T1000 (cell line): Measurements from ENCODE around the gene ARHGEF1.
"Not testable (repeated sequence)": the region's sequence is repeated elsewhere in the genome, so short reads cannot be mapped to it uniquely, and the experiment has no call there.

ENCODE experiments used
- DNase-seq: peaks from one replicate; lab custom pipeline; 2025; ENCODE audit warnings: mixed read lengths; lab: John Stamatoyannopoulos, UW

The ARHGEF1 gene

DNA sequence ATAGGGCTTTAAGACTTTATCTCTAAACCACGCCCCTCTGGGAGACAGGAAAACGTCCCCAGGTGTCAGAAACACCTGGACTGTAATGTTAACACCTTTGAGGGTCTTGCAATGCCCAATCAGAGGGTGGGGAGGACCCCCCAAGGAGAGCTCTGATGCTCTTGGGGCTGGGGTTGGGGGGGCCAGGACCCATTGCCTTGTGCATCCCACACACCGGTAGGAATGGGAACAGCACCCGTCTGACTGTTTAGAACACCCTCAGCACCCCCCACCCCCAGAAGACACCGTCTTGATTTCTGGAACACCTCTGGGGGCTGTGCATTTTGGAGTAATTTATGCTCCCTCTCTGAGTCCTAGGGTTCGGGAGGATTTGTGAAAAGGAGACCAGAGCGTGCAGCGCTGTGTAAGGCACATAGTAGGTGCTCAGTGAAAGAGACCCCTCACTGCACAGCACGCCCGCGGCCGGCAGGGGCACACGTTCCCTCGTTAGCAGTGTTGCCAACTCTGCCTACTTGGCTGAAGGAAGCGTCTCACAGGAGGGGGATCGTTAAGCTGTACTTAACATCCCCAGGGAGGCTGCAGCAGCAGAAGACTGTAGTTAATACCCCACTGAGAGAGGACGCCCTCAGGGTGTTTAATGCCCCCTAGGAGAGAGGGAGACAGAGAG is 48.1 kb downstream of the ARHGEF1 start:
- no peak for DNase-seq

DNA sequence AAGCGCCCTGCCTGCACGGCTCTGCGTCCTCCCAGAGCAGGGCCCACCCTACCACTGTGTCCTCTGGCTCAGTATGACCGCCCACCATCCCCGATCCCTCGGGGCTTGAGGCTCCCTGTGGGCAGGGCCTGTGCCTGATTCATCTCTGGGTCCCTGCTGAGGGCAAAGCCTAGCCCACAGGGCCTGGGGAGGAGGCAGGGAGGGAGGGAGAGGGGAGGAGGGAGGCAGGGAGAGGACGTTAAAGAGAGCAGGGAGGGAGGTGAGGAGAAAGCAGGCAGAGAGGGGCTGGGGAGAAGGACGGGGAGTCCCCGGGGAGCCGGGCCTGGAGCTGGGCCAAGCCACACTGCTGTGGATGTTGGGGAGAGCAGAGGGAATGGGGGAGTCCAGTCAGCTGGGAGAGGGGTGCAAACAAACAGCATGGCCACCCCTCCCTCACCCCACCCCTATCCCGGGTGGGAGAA is 49.3 kb downstream of the ARHGEF1 start:
- no peak for DNase-seq

DNA sequence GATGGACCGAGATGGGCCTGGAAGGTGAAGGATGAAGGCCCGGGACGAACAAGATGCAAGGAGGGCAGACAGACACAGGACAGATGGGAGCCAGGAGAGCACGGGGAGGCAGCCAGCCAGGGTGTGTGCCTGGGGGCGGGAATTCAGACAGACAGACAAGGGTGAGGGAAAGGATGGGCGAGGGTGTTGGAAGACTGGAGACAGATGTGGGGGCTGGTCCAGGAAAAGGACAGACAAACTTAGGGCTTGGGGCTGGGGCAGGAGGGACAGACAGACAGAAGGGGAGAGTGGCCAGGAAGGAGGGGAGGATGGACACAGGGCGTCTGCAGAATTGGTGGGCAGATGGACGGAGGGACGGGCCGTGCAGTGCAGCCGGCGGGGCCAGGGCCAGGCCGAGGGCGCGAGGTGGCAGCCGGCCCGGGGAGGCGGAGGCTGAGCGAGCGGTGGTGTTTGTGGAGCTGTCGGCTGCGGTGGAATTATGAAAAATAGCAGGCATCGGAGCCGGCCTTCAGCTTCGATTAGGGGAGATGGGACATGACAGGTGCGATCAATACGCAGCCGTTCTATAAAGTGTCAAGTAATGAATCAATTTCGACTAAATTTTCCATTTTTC is 49.8 kb downstream of the ARHGEF1 start:
- no peak for DNase-seq

DNA sequence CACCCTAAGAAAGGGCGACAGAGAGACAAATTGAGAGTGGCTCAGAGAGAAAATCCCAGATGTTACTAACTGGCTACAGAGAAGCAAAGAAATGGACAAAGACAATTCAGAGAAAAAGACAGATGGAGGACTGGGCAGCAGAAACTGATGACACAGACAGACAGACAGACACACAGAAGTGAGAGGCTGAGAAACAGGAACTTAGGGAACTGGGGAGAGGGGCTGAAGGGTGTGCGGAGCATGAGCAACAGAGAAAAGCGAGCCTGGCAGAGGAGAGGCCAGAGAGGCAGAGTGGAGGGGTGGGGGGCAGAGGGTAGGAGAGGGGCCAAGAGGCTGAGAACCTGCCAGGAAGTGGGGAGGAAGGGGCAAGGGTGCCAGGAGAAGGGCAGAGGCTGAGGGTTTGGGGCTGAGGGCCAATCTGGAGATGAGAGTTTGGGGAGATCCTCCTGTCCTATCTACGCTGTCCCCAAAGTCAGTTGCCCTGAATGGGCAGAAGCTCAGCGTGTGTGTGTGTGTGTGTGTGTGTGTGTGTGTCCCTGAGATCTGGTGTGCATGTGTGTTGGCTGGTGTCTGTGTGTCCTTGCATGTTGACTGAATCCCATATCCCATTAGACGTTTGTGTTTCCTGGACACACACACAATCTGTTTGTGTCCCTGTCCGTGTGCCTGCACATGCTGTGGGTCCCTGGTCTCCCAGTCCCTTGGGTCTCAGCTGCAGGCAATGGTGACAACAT is 50.9 kb downstream of the ARHGEF1 start:
- DNase-seq = no peak

DNA sequence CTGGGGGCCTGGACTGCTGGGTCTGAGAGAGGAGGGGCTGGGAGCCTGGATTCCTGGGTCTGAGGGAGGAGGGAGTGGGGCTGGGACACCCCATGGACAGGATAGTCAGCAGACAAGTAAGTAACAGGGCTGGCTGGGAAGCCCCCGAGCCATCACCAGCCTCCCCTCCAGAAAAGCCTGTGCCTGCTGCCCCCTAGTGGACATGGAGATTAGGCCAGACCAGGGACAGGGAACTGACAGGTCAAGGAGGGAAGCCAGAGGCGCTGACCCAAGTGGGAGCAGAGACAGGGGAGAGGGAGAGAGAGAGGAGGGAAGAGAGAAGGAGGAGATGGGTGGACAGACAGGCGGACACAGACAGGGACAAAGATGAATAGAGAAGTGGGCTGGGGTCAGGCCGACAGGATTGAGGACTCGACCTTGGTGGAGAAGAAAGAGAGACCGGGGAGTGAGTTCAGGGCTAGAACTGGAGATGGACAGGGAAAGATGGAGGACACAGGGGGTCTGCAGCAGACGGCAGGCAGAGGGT is 51.9 kb downstream of the ARHGEF1 start:
- peak; percentile 18 for DNase-seq

DNA sequence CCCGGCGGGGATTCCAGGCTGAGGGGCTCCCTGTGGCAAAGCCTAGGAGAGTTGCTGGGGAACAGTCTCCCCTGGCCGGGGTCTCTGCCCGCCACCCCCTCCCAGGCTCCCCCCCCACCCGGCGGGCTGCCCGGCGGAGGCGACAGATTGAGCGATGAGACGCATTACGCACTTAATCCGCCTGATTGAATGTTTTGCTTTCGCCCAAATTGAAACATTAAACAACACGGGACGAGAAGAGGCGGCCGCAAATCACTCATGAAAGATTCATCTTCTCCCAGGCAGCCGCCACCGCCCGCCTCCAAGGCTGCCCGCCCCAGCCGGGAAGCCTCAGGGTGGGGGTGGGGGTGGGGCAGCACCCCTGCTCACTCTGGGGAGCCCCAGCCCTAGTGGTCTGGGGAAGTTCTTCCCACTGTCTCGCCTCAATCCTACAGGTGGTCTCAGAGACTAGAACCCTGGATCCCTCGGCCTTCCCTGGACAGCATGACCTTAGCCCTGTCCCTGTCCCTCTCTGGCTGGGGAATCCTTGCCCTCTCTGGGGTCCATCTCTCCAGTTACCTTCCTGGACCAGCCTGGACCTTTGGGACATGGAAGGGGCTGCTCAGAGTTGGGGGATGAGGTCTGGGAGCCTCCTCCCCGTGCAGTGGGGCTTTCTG is 52.9 kb downstream of the ARHGEF1 start:
- DNase-seq = no peak

DNA sequence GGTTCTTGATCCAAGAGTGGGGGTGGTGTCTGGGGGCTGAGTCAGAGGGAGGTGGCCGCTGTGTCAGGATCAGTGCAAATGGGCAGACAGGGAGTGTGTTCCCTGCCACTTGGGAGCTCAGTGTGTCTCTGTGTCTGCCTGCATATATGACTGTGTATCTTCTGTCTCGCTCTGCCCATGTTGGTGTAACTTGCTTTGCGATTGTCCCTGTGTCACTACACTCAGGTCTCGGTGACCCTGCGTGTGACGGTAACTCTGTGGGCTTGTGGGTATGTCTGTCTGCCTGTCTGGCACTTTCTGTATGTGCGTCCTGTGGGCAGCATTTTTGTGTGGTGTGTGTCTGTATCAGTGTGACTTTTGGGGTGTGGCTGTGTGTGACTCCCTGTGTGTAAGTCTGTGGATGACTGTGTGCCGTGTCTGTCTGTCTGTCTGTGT is 53.4 kb downstream of the ARHGEF1 start:
- no peak for DNase-seq

DNA sequence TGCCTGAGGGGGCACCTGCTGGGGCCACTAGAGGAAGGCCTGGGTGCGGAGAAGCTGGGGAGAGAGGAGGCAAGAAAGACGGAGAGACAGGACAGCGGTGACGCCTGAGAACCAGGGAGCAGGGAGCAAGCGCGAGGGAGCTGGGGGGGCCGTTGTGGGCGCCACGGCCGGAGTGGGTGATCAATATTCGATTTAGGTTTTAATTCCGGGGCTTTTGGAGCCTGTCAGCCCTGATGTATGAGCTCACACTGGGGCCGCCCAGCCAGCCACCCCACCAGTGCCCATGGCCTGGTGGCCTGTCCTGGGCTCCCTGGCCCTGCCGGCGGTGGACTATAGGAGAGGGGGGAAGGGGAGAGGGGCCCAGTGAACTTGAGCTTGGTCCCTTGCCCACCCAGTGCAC is 54.0 kb downstream of the ARHGEF1 start:
- no peak for DNase-seq

DNA sequence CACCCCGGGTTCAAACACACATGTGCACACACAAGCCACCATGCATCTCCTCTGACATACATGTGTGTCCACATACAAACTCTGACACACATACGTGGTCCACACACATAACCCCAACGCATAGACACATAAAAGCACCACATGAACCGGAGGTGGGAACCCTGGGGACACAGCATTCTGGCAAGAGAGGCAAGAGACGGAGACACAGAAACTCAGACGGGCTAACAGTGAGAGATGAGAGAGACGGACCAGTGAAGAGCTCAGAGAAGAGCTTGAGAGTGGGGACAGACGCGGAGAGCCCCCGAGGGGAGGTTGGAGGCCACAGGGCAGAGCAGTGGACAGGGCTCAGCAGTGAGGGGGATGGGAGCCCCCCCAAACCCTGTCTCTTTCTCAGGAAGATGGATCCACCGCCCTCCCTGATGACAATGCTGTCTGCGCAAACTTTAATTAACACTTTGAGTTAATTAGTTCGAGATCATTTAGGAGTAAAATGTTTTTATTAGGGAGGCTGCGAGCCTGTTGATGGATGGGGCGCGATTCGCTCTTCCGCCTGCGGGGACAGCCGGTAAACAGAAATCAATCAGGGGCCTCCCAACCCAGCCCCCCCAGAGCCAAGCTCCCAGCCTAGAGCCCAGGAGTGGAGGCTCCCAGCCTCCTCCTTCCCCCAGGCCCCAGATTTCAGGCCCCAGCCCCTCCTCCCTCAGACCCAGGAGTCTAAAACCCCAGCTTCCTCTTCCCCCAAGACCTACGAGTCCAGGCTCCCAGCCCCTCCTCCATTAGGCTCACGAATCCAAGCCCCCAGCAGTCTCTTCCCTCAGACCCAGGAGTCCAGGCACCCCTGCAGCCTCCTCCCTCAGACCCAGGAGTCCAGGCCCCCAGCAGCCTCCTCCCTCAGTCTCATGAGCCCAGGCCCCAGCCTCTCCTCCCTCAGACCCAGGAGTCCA is 54.8 kb downstream of the ARHGEF1 start:
- DNase-seq = no peak

DNA sequence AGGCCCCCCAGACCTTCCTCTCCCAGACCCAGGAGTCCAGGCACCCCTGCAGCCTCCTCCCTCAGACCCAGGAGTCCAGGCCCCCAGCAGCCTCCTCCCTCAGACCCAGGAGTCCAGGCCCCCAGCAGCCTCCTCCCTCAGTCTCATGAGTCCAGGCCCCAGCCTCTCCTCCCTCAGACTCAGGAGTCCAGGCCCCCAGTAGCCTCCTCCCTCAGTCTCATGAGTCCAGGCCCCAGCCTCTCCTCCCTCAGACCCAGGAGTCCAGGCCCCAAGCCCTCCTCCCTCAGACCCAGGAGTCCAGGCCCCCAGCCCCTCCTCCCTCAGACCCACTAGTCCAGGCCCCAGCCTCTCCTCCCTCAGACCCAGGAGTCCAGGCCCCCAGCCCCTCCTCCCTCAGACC is 56.2 kb downstream of the ARHGEF1 start:
- DNase-seq = not testable (repeated sequence)

DNA sequence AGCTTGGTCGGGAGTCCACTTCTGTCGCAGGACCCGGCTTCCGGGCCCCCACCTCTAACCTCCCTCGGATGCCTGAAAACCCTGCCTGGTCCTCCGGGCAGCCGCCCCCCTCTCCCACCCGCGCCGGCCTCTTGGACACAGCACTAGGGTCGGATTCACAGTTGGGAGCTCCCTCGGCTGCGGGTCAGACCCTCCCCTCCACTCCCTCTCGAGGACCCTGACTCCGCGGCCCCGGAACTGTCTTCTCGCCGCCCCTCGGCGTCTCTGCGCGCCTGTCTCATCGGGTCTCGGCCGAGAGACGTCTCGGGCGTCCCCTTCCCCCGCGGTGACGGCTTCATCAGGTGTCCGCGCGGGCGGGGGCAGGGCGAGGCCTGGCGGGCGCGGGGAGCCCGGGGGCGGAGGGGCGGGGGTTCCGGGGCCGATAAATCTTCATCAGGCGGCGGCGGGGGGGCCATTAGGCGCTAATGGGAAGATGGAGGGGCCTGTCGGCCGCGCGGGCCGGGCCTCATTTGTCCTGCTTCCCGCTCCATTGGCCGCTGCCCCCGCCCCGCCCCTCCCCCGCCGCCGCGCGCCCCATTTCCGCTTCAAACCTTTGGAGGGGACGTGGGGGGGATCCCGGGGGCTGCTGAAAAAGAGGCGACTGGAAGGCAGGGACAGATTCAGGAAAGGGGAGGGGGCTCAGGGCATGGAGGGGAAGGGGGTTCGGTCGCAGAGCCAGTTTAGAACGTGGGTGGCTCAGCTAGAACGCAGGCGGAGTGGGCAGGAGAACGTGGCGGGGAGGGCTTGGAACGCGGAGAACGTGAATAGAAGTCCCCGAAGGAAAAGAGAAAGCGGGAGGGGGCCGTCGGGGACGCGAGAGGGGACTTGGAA is 57.1 kb downstream of the ARHGEF1 start:
- no peak for DNase-seq

DNA sequence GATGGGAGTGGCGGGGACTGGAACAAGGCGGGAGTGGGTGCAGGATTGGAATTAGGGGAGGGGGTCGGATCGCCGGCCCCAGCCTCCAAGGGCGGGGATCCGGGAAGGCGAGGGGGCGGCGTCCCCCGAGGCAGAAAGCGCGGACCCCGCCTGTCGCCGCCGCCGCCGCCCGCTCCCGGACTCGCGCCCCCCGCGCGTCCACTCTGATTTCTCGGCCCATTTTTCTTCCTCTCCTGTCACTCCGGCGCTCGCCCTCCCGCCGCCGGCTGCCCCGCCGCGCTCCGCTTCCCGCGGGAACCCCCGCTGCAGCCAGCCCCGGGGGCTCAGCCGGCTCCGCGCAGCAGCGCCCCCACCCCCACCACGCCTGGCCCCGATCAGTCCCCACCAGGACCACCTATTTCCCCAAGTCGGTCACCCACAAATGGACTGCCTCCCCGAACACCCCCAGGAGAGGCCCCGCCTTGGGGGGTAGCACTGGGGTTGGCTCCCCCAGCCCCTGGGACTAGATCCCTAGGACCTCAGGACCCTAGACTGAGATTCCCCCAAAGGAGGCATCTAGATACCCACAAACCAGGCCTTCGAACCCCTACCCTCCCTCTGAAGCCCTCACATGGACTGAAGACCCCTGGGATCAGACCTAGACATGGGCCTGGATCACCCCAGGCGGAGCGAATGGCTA is 57.9 kb downstream of the ARHGEF1 start:
- no peak for DNase-seq

DNA sequence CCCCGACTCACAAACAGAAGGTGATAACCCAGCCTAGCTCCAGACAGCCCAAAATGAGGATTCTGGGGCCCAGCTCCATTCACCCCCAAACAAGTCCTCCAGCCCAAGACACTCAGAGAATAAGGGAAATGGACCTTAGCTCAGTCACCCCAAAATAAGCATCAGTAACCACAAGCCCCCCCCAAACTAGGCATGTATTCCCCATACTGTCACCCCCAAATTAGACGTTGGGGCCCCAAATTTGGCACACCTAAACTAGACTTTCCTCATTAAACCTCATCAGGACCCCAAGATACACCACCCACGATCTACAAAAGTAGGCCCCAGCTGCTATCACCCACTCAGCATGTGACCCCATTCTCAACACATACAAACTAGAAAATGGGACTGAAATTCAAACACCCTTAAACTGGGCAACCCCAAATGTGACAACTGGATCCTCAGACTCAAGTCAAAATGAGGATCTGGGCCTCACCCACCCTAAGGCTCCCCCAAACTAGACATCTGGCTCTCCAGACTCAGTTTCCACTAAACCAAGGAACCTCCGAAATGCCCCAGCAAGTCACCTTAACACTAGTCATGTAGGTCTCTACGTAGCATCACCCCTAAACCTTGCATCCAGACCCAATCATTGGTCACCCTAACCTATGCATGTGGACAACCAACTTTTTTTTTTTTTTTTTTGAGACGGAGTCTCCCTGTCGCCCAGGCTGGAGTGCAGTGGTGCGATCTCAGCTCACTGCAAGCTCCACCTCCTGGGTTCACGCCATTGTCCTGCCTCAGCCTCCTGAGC is 58.6 kb downstream of the ARHGEF1 start:
- DNase-seq = no peak

DNA sequence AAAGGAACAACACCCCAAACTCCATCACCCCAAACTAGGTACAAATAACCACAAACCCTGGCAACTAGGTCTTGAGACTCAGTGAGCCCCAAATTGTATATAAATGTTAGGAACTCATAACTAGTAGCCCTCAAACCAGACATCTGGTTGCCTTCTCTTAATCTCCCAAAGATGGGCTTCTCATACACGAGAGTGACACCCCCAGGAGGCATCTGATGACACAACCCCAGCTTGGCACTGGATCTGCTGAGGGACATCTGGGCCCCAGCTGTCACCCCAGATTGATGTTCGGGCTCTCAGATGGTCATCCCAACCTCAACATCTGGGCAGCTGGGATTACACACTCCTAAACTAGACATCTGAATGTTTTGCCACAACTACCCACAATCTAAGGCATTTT is 61.4 kb downstream of the ARHGEF1 start:
- DNase-seq = no peak

DNA sequence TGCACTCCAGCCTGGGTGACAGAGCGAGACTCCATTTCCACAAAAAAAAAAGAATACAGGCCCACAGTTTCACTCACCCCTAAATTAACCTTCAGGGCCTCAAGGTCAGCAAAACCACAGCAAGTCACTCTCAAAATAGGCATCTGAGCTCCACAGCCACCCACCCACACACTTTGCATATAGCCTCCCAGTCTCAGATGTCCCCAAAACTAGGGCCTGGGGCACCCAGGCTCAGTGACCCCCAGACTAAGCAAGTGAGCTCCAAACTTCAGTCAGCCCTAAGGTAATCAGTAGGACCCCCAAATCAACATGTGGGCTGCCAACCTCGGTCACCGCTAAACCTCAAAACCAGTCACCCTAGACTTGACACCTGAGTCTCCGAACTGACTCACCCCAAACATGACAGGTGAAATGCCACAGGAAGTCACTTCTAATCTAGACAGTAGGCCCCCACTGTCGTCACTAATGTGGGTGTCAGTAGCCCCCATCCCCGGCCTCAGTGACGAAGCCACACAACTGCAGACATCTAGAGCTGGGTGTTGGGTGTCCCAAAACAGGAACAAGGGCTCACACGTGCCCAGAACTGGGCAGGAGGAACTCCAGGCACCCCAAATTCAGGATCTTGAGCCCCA is 62.3 kb downstream of the ARHGEF1 start:
- DNase-seq = no peak

DNA sequence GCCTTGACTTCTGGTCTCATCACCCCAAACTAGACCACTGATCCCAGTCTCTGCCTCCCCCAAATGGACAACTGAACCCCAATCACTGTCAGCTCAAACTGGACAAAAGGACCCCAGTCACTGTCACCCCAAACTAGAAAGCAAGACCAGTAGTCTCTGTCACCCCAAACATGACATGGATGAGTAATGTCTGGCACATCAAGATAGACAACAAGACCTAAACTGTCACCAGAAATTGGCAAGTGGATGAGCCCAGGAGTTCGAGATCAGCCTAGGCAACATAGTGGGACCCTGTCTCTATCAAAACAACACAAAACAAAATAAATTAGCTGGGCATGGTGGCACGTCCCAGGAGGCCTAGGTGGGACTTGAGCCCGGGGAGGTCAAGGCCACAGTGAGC is 64.1 kb downstream of the ARHGEF1 start:
- DNase-seq = no peak

DNA sequence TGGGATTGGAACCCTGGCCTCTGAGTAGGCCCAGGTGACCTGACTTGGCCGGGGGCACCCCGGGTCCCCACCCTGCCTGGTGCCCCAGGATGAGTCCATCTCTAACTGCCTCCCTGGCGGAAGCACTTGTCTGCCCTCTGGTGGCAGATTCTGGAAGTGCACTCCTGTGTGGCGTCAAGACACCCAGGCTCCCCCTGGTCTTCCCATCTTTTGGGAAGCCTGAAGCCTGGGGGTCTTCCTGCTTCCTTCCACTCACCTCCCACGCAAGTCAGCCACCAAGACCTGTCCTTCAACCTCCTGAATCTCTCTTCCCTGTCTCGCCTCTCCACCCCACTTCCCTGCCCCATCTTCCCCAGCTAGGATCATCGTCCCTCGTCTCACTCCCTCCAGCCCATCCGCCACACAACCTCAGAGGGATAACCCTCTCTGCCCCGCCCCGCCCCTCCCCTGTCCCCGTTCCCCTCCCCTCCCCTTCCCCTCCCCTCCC is 68.7 kb downstream of the ARHGEF1 start:
- DNase-seq = peak; percentile 50

DNA sequence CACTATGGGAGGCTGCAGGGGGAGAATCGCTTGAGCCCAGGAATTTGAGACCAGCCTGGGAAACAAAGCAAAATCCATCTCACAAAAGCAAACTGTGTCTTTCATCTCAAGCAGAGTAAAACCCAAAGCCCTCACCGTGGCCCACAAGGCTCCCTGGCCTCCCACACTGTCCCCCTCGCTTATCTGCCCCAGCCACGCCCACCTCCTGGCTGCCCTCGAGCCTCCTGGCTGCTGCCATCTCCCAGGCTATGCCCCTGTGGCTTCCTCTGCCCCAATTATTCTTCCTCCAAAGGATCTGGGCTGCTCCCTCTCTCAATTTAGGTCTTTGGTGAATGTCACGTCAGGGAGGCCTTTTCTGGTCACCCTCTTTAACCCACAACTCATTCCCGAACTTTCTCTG is 72.5 kb downstream of the ARHGEF1 start:
- DNase-seq = no peak
